HepG2 (cell line): ENCODE data around the gene NAIF1. TPM values are rescaled to one million over a fixed set of nuclear protein-coding genes. Genes with fewer than 3 reads are reported as not detected.

Source experiments
- CAMTA2 ChIP-seq: sonication (generic); formaldehyde crosslinking; IDR thresholded peaks from 2 replicates; pipeline ENCODE4 v1.4.0; 2020; ENCODE audit warnings: mild to moderate bottlenecking, missing genetic modification reagents, borderline replicate concordance
- CEBPB ChIP-seq: IDR thresholded peaks from 2 replicates; pipeline ENCODE4 v1.6.1; 2011; ENCODE audit warnings: low read depth, low read length, improper control_type of control experiment, borderline replicate concordance
- EED ChIP-seq: sonication (generic); formaldehyde crosslinking; IDR thresholded peaks from 2 replicates; pipeline ENCODE4 v1.5.0; 2020; ENCODE audit warnings: mild to moderate bottlenecking, missing genetic modification reagents
- FOSL1 ChIP-seq: sonication (generic); formaldehyde crosslinking; IDR thresholded peaks from 2 replicates; pipeline ENCODE4 v1.9.0; 2021; ENCODE audit warnings: missing genetic modification reagents, borderline replicate concordance
- HES4 ChIP-seq: sonication (generic); formaldehyde crosslinking; IDR thresholded peaks from 2 replicates; pipeline ENCODE4 v1.9.0; 2021; ENCODE audit warnings: mild to moderate bottlenecking, missing genetic modification reagents, borderline replicate concordance
- HOXA9 ChIP-seq: sonication (generic); formaldehyde crosslinking; IDR thresholded peaks from 2 replicates; pipeline ENCODE4 v1.8.1; 2022; ENCODE audit warnings: missing genetic modification reagents, mild to moderate bottlenecking, moderate library complexity, borderline replicate concordance
- KAT2B ChIP-seq: fragments of 150-350 bp; IDR thresholded peaks from 2 replicates; pipeline ENCODE4 v1.6.1; 2014; ENCODE audit warnings: low read depth, low read length, borderline replicate concordance
- NBN ChIP-seq: fragments of 450-650 bp; conservative IDR thresholded peaks from 2 replicates; pipeline ENCODE4 v1.6.1; 2017
- PPARG ChIP-seq: conservative IDR thresholded peaks from 2 replicates; pipeline ENCODE4 v1.6.1; 2016; ENCODE audit warnings: missing biosample characterization, missing genetic modification reagents
- SAP130 ChIP-seq: IDR thresholded peaks from 2 replicates; pipeline ENCODE4 v1.6.1; 2016; ENCODE audit warnings: low read depth
- SMAD3 ChIP-seq: sonication (generic); formaldehyde crosslinking; IDR thresholded peaks from 2 replicates; pipeline ENCODE4 v1.4.0; 2020; ENCODE audit warnings: missing genetic modification reagents
- ZMYM4 ChIP-seq: sonication (generic); formaldehyde crosslinking; IDR thresholded peaks from 2 replicates; pipeline ENCODE4 v1.8.1; 2023; ENCODE audit warnings: mild to moderate bottlenecking, missing genetic modification reagents
- ZNF136 ChIP-seq: sonication (generic); formaldehyde crosslinking; IDR thresholded peaks from 2 replicates; pipeline ENCODE4 v1.8.1; 2022; ENCODE audit warnings: low read depth, mild to moderate bottlenecking, moderate library complexity, missing genetic modification reagents
- ZNF879 ChIP-seq: sonication (generic); formaldehyde crosslinking; IDR thresholded peaks from 2 replicates; pipeline ENCODE4 v1.8.1; 2023; ENCODE audit warnings: missing genetic modification reagents
- polyA plus RNA-seq, 8 experiments: library from polyadenylated mRNA; depleted of rRNA in 3 of 8; stranded (reverse) in 7 of 8; unstranded in 1 of 8; fragments of >200 nt; fragmentation: Illumina TruSeq in 4 of 8; extraction: Trizol in 4 of 8; gene quantifications; 2 replicates each; pipeline versions ENCODE4 v1.2.1 to v1.2.3, GENCODE V29; 2011 to 2016; ENCODE audit warnings: low read depth in 4 of 8, missing spikeins in 1 of 8, mixed read lengths in 1 of 8; ENCODE audit not compliant: insufficient read depth in 1 of 8
- total RNA-seq, 5 experiments: library from RNA; depleted of rRNA; stranded (reverse); fragments of >200 nt; fragmentation: Illumina TruSeq; extraction: Trizol; gene quantifications; 2 replicates each; pipeline ENCODE4 v1.2.3, GENCODE V29; 2016; ENCODE audit warnings: low read depth in 1 of 5
- TF ChIP-seq, protein P1 (sequence below): sonication (generic); formaldehyde crosslinking; IDR thresholded peaks from 2 replicates; pipeline ENCODE4 v1.4.0; 2020; ENCODE audit warnings: mild to moderate bottlenecking, missing genetic modification reagents
- TF ChIP-seq, protein P2 (sequence below): fragments of 450-650 bp; IDR thresholded peaks from 2 replicates; pipeline ENCODE4 v1.6.1; 2017
- TF ChIP-seq, protein P3 (sequence below): sonication (generic); formaldehyde crosslinking; IDR thresholded peaks from 2 replicates; pipeline ENCODE4 v1.5.0; 2020; ENCODE audit warnings: mild to moderate bottlenecking, missing genetic modification reagents, borderline replicate concordance

The NAIF1 gene
- total and polyA plus RNA-seq, 2 of the 13 experiments (the other 11 are each of a cell fraction or from before 2014, with no cell fraction given) = 6.0 to 6.9 TPM

DNA sequence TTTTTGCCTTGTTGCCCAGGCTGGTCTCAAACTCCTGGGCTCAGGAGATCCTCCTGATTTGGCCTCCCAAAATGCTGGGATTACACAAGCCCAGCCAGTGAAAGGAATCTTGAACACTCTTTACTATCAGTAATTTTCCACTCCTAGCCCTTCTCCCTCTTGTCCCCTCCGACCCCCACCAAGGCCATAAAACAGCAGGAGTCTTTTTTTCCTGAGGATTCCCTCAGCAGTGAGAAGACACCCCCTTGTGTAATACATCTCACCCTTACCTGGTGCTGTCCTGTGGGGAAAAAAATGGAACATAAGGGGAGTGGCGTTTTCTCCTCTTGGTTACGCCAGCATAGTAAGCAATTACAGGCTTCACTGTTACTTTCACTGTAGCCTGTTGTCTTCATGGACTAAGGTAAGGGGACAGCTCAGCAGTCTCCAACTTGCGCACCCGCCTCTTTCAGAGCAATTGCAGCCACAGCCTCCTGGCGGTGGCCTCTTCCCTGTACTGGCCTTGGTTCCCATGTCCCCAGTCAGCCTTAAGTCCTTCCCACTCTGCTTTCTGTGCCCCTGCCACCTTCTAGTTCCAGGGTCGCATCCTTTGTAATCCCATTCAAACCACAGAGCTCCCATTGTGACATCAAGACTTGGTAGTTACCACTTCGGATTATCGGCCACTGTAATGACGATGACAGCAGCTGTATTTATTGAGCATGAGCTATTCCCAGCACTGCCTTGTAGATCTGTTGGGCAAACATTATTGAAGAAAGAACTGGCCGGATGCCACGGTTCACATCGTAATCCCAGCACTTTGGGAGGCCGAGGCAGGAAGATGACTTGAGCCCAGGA lies 10.0 kb downstream of the NAIF1 start (continued):
- TF ChIP-seq HOXA9 (no peak), KAT2B (no peak), CEBPB (0 out of 2 replicates have a peak, but pooled peaks have one; percentile 29), ZNF136 (no peak), EED (CRISPR knock-in tag) (no peak), CAMTA2 (no peak), ZNF879 (no peak), PPARG (no peak), SAP130 (CRISPR knock-in tag) (peak; percentile 52), ZMYM4 (CRISPR knock-in tag) (peak; percentile 26; the same call in 1 of the 2 replicates), NBN (no peak), SMAD3 (no peak; the same call in 1 of the 2 replicates), HES4 (no peak), FOSL1 (CRISPR knock-in tag) (no peak)
- TF ChIP-seq, protein P1, sequence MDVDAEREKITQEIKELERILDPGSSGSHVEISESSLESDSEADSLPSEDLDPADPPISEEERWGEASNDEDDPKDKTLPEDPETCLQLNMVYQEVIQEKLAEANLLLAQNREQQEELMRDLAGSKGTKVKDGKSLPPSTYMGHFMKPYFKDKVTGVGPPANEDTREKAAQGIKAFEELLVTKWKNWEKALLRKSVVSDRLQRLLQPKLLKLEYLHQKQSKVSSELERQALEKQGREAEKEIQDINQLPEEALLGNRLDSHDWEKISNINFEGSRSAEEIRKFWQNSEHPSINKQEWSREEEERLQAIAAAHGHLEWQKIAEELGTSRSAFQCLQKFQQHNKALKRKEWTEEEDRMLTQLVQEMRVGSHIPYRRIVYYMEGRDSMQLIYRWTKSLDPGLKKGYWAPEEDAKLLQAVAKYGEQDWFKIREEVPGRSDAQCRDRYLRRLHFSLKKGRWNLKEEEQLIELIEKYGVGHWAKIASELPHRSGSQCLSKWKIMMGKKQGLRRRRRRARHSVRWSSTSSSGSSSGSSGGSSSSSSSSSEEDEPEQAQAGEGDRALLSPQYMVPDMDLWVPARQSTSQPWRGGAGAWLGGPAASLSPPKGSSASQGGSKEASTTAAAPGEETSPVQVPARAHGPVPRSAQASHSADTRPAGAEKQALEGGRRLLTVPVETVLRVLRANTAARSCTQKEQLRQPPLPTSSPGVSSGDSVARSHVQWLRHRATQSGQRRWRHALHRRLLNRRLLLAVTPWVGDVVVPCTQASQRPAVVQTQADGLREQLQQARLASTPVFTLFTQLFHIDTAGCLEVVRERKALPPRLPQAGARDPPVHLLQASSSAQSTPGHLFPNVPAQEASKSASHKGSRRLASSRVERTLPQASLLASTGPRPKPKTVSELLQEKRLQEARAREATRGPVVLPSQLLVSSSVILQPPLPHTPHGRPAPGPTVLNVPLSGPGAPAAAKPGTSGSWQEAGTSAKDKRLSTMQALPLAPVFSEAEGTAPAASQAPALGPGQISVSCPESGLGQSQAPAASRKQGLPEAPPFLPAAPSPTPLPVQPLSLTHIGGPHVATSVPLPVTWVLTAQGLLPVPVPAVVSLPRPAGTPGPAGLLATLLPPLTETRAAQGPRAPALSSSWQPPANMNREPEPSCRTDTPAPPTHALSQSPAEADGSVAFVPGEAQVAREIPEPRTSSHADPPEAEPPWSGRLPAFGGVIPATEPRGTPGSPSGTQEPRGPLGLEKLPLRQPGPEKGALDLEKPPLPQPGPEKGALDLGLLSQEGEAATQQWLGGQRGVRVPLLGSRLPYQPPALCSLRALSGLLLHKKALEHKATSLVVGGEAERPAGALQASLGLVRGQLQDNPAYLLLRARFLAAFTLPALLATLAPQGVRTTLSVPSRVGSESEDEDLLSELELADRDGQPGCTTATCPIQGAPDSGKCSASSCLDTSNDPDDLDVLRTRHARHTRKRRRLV (CRISPR knock-in tag) = peak; percentile 19; the same call in 1 of the 2 replicates
- TF ChIP-seq, protein P2, sequence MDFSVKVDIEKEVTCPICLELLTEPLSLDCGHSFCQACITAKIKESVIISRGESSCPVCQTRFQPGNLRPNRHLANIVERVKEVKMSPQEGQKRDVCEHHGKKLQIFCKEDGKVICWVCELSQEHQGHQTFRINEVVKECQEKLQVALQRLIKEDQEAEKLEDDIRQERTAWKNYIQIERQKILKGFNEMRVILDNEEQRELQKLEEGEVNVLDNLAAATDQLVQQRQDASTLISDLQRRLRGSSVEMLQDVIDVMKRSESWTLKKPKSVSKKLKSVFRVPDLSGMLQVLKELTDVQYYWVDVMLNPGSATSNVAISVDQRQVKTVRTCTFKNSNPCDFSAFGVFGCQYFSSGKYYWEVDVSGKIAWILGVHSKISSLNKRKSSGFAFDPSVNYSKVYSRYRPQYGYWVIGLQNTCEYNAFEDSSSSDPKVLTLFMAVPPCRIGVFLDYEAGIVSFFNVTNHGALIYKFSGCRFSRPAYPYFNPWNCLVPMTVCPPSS = no peak
- TF ChIP-seq, protein P3, sequence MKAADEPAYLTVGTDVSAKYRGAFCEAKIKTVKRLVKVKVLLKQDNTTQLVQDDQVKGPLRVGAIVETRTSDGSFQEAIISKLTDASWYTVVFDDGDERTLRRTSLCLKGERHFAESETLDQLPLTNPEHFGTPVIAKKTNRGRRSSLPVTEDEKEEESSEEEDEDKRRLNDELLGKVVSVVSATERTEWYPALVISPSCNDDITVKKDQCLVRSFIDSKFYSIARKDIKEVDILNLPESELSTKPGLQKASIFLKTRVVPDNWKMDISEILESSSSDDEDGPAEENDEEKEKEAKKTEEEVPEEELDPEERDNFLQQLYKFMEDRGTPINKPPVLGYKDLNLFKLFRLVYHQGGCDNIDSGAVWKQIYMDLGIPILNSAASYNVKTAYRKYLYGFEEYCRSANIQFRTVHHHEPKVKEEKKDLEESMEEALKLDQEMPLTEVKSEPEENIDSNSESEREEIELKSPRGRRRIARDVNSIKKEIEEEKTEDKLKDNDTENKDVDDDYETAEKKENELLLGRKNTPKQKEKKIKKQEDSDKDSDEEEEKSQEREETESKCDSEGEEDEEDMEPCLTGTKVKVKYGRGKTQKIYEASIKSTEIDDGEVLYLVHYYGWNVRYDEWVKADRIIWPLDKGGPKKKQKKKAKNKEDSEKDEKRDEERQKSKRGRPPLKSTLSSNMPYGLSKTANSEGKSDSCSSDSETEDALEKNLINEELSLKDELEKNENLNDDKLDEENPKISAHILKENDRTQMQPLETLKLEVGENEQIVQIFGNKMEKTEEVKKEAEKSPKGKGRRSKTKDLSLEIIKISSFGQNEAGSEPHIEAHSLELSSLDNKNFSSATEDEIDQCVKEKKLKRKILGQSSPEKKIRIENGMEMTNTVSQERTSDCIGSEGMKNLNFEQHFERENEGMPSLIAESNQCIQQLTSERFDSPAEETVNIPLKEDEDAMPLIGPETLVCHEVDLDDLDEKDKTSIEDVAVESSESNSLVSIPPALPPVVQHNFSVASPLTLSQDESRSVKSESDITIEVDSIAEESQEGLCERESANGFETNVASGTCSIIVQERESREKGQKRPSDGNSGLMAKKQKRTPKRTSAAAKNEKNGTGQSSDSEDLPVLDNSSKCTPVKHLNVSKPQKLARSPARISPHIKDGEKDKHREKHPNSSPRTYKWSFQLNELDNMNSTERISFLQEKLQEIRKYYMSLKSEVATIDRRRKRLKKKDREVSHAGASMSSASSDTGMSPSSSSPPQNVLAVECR (CRISPR knock-in tag) = no peak; the same call in 1 of the 2 replicates
